SK-N-SH treated with all-trans-retinoic acid at 6 μM for 48 hours (cell line): ENCODE data around the gene FAM117B.

ENCODE experiments used
- ARNTL ChIP-seq: fragments of 450-650 bp; formaldehyde crosslinking; IDR thresholded peaks from 2 replicates; pipeline ENCODE4 v1.5.0; 2020; ENCODE audit warnings: low read depth, mild to moderate bottlenecking, moderate library complexity, borderline replicate concordance
- PATZ1 ChIP-seq: fragments of 250-450 bp; sonication (Bioruptor Pico); IDR thresholded peaks from 2 replicates; pipeline ENCODE4 v1.8.0; 2020; ENCODE audit warnings: mild to moderate bottlenecking, moderate library complexity, borderline replicate concordance
- TSHZ2 ChIP-seq: fragments of 250-450 bp; sonication (Bioruptor Pico); IDR thresholded peaks from 2 replicates; pipeline ENCODE4 v1.5.0; 2020; ENCODE audit warnings: mild to moderate bottlenecking, moderate library complexity
- ZC3H10 ChIP-seq: fragments of 250-450 bp; sonication (Bioruptor Pico); IDR thresholded peaks from 2 replicates; pipeline ENCODE4 v1.5.1; 2021; ENCODE audit warnings: mild to moderate bottlenecking, moderate library complexity
- ZFP30 ChIP-seq: fragments of 450-650 bp; formaldehyde crosslinking; IDR thresholded peaks from 2 replicates; pipeline ENCODE4 v1.5.0; 2022; ENCODE audit warnings: mild to moderate bottlenecking, moderate library complexity

GRCh38 chr2:202760848-202761247 lies 126.1 kb downstream of the FAM117B start:
- TF ChIP-seq ARNTL (CRISPR knock-in tag) (no peak), ZFP30 (CRISPR knock-in tag) (no peak), TSHZ2 (CRISPR knock-in tag) (no peak), PATZ1 (CRISPR knock-in tag) (no peak), ZC3H10 (CRISPR knock-in tag) (no peak)
